GM18498 (cell line): ENCODE measurements around the gene SLC6A1.

Source experiments
- ATAC-seq: cut with Tn5 transposase; IDR thresholded peaks from one replicate; pipeline ENCODE4 v1.9.1; 2021; ENCODE audit warnings: mild to moderate bottlenecking, moderate library complexity; ENCODE audit not compliant: unreplicated experiment

Gene SLC6A1

GRCh38 chr3:10992017-10992942, at the start of gene SLC6A1:
TSS of gene SLC6A1 (plus strand) at chr3:10992748. CDS start at chr3:11017212, 24,464 bp downstream.
- no peak for ATAC-seq

- no peak for ATAC-seq
Observed at GRCh38 chr3:10944866-10945265, 47.7 kb upstream of the SLC6A1 start.

GRCh38 chr3:10945683-10946287, 46.8 kb upstream of the SLC6A1 start:
- ATAC-seq, result peak; percentile 53

- ATAC-seq, result no peak
Observed at GRCh38 chr3:10946526-10946925, 46.0 kb upstream of the SLC6A1 start.

GRCh38 chr3:10948326-10948725, 44.2 kb upstream of the SLC6A1 start:
- ATAC-seq, result no peak

- no peak for ATAC-seq
Observed at GRCh38 chr3:10949197-10949596, 43.4 kb upstream of the SLC6A1 start.

GRCh38 chr3:10950476-10951294, 41.9 kb upstream of the SLC6A1 start:
- no peak for ATAC-seq

- ATAC-seq, result no peak
Observed at GRCh38 chr3:10951295-10951926, 41.1 kb upstream of the SLC6A1 start.

GRCh38 chr3:10952525-10952924, 40.0 kb upstream of the SLC6A1 start:
- no peak for ATAC-seq

- no peak for ATAC-seq
Observed at GRCh38 chr3:10954740-10955139, 37.8 kb upstream of the SLC6A1 start.

- no peak for ATAC-seq
Observed at GRCh38 chr3:10955711-10956453, 36.7 kb upstream of the SLC6A1 start.

GRCh38 chr3:10956531-10956930, 36.0 kb upstream of the SLC6A1 start:
- ATAC-seq, result no peak

GRCh38 chr3:10956986-10957385, 35.6 kb upstream of the SLC6A1 start:
- ATAC-seq, result no peak

- ATAC-seq, result no peak
Observed at GRCh38 chr3:10957976-10958749, 34.4 kb upstream of the SLC6A1 start.

- ATAC-seq, result no peak
Observed at GRCh38 chr3:10960255-10960654, 32.3 kb upstream of the SLC6A1 start.

GRCh38 chr3:10961921-10962320, 30.6 kb upstream of the SLC6A1 start:
- ATAC-seq, result no peak

- no peak for ATAC-seq
Observed at GRCh38 chr3:10962481-10963036, 30.0 kb upstream of the SLC6A1 start.

GRCh38 chr3:10964537-10965167, 27.9 kb upstream of the SLC6A1 start:
- ATAC-seq, result no peak

- no peak for ATAC-seq
Observed at GRCh38 chr3:10968401-10968800, 24.1 kb upstream of the SLC6A1 start.
